SK-N-DZ (cell line): ENCODE data around the gene GALNT4. TPM values are rescaled to one million over a fixed set of nuclear protein-coding genes. Genes with fewer than 3 reads are reported as not detected.

Experiments
- DNase-seq: peaks from one replicate; pipeline ENCODE4 v3.0.0-alpha.2; 2015; ENCODE audit warnings: low spot score
- polyA plus RNA-seq, 2 experiments: library from polyadenylated mRNA; depleted of rRNA; stranded (reverse); fragments of >200 nt; gene quantifications; 2 replicates each; pipeline ENCODE4 v1.2.3, GENCODE V29; 2014

GALNT4 gene
- 0.12 and 2.4 TPM in 2 replicates for polyA plus RNA-seq (2014; cell fraction: cytosol; rRNA removed)
- 1.7 and 2.6 TPM in 2 replicates for polyA plus RNA-seq (2014; cell fraction: nucleus; rRNA removed)

DNA sequence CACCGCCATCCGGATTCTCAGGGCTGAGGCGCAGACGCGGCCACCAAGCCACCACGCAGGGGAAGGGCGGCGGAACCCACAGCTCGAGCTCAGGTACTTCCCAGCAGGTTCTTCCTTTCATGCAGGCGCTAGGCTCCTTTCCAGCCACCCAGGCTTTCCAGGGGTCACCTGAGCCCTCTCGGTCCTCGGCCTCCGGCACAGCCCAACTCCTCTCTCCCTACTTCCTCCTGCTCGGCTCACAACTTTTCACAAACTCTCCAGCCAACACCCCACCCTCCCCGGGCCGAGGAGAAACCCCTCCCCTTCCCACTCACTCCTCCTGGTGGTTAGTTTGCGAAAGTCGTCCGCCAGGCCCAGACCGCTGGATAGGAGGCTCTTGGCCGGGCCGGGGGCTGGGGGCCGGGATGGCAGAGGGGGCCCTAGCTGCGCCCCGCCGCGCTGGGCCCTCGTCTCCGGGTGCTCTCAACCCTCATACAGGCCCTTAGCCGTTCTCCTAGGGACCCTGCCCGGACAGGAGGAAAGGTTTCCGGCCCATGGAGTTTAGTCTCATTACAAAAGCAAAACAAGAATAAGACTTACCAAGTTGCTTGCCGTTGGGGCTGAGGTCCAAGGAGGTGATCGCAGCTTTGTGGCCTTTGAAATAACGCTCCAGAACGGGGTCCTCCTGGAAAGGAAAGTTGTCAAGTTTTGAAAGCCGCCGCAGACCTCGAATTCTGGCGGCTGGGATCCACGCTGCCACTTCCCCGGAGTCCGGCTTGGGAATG, at the start of gene GALNT4:
TSS of gene GALNT4 (minus strand) at position 256 of the 764 bp plus-strand sequence. CDS start at position 9, 247 bp downstream.
- peak; percentile 64 for DNase-seq

DNA sequence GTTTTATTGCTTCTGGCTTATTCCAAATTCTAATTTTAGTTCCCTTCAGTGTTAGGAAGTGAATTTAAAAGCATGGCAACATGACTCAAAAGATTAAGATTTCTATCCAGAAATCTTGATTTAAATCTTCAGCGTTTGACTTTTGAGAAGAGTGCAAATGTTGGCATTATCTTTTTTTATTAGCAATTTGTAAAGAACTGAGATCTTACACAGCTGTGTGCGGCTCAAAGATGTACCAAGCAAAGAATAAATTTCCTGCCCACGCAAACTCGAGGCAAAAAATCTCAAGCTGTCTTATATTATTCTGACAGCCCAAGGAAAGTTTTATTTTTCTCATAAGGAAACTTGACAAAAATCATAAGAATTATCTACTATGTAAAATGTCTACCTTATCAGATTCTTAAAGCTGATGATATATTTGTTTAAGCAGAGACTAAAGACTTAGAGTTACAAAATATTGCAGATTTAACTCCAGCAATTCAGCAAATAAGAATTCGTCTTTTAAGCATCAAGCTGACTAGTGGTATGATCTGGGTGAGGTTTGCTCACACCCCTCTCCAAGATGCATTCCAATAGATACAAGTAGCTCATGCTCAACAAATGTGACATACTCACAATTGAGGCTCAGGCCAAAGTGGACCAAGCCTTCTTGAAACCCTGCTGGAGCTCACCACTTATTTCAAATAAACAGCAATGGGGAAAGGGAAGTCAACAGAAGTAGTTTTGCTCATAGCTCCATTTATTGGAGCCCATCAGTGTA, 48.6 kb upstream of the GALNT4 start:
- DNase-seq = no peak

DNA sequence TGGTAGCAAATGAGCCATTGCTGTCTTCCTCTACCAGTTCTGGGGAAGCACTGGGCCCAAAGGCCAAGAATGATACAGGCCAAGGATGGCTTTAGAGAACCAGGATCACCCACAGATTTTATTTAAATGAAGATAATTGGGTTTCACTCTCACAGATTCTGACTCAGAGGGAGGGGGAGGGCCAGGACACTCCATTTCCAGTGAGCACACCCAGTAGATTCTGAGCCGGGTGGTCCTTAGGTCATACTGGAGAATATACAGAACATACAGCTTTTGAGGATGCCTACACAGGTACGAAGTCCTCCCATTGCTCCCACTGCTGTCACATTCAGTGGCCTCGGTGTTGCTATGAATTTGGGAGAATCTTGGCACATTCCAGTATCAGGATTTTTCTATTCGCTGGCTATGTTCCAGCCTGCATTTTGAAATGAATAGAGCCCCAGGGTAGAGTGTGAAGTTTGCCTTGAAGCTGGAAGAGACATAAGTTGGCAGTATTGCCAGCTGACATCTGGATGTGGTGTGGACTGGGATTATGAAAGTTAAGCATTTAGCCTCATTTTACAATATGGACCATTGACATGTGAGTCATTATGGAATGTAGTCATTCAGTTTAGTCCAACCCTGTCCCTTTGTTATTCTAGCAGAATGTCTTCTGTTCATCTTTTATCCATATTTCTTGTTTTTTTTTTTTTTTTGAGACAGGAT, 47.0 kb upstream of the GALNT4 start:
- no peak for DNase-seq

DNA sequence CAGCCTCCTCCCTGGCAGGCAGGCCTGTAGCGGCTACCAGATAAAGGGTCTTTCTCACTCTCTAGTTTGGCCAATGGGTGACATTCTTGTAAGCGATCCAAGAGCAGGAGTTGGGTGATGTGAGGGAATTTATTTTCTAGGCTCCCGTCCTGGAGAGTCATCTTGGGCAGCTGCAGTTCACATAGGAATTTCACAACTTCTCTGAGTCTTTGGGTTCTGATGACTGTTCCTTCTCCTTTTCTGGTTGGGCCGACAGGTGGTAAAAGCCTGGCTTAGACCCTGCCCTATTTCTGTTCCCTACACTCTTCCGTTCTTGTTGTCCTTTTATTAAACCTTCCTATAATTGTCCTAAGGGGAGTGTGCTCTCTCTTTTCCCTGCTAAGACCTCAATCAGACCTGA, 43.9 kb upstream of the GALNT4 start:
- no peak for DNase-seq

DNA sequence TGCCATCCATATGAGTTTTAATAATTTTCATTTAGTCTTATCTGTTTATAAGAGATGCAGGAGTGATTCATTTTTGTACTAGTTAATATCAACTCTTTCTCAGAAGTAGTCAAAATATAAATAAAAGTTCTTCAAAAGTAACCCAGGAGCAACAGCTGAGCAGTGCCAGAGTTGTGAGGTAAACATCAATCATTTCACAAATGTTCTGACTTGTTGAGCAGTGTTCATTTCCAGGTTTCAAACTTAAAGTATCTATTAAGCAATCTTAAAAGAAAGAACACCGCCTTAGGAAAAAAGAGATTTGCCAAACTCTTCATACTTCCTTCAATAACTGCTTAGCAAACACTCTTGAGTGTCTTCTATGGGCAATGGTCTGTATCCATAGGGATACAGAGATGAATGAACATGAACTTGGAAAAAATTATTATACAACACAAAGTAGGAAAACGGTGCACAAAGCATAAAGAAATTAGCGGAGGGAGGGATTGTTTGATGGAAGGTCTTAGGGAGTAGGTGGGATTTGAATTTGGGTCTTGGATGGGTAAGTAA, 43.2 kb upstream of the GALNT4 start:
- no peak for DNase-seq

DNA sequence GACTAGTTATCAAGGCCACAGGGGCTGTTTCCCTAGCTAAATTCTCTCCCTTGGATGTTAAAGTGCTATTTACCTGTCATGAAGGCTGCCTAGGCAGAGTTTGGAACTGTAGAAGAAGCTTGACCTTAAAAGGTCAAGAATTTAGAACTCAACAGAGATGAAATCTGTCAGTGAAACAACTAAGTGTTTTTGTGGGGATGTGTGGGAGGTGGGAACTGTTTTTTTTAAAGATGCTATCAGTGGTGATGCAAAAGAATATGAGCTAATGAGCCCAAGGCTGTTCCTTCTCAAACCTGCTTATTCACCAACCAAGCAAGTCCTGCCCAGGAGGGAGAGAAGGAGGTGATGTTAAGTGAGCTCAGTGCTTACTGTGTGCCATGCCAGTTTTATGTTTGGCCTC, 42.0 kb upstream of the GALNT4 start:
- peak; percentile 80 for DNase-seq

DNA sequence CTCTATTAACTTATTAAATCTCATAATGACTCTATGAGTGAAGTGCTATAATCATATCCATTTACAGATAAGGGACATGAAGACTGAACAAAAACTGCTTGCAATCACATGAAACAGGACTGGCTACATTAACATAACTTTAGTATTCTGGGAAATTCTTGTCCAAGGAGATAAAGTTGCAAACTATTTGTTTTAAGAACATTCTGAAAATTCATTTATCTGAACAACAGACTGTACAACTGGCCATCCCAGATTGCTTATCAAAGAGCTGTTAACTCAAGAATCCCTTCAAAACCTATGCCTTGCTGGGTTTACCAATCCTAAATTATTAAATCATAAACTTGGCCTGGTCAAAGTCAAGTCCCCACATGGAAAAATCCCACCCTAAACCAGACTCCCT, 40.4 kb upstream of the GALNT4 start:
- DNase-seq = no peak

DNA sequence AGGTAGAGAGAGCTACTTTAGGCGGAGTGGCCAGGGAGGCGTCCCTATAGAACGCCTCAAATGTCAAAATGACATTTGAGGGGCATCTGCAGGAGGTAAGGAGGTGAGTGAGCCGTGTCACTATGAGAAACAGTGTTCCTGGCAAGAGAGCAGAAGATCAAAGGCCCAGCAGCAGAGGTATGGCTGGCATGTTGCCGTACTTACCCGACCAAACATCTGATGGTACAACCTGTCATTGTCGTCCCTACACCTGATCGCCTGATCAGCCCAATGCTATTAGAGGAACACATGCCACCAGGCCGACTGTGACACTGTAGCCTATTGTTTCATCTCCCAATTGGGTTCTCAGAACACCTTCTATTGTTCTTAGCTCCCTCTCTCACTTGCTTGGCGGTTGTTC, 35.2 kb upstream of the GALNT4 start:
- no peak for DNase-seq

DNA sequence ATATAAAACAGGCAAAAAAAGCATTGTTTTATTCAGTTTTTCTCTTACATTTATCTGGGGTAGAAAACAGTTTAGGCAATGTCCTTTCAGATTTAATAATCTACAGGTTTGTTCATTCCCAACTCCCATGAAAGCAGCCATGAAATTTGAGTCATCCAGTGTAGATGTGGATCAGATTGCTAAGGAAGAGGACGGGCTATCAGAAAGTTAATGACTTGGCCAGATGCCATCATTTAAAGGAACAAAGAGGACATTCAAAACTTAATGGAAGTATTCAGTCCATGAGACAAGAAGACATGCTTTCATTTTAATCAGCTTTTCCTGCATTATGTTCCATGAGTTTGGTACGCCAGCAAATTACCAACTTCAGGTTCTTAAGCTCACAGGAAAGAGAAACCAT, 32.4 kb upstream of the GALNT4 start:
- no peak for DNase-seq

DNA sequence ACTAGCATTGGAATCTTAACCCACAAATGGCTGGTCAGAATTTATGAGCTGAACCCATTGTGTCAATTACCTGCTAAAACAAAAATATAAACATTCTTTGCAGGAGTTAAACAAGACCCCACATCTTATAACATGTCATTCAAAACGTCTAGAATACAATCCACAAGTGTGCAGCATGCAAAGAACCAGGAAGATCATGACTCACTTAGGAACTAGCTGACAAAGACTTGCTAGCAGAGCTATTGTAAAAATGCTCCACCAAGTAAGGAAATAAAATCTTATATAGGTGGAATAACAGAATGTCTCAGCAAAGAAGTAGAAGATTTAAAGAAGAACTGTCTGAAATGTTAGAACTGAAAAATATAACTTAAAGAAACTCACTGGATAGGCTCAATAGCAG, 27.8 kb upstream of the GALNT4 start:
- DNase-seq = no peak

DNA sequence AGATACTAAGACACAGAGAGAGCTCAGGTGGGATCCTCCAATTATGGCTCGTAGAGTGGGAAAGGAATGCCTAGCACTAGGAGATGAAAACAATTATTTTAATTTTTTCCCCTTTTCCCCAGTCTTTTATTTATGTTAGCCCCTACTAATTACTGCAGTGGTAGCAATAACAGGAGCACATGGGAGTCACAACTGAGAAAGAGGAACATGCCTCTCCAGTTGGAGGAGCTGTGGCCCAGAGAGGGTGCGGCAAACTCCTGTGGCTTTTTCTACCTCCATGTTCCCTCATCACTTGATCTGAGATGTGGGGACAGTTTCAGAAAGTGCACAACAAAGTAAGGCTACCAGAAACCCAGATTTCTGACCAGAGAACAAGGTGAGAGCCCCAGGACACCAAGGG, 27.2 kb upstream of the GALNT4 start:
- DNase-seq = no peak

DNA sequence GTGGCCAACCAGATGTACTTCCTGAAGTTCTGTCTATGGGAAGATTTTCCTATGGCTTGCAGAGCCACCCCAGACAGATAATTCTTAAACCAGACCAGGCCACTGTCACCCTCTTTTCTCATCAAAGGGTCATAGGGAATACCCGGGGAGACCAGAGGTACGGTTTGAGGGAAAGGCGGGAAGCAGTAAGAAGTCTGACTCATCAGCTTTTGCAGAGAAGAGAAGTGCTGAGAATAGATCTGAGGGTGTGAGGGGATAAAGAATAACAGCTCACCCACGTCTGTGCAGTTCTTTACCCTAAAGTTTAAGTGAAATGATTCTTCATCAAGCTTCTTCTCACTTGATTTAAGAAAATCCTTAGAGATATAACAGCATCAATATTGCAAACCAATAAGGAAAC, 22.5 kb upstream of the GALNT4 start:
- DNase-seq = no peak

DNA sequence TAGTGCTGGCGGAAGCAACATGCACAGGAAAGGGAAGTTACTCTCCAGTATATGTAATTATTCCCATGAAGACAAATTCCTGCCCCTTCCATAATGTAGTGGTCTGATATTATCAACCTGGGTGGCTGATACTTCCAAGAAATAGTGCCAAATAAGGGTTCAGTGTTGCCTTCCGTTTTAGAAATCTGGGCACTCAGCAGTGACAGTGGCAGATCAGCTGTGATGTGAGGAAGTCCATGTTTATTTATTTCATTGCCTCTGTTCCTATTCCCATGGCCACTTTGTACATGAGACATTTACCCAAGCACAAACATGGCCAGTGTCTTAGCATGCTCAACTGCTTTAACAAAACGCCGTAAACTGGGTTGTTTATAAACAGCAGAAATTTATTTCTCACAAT, 21.6 kb upstream of the GALNT4 start:
- DNase-seq = no peak

DNA sequence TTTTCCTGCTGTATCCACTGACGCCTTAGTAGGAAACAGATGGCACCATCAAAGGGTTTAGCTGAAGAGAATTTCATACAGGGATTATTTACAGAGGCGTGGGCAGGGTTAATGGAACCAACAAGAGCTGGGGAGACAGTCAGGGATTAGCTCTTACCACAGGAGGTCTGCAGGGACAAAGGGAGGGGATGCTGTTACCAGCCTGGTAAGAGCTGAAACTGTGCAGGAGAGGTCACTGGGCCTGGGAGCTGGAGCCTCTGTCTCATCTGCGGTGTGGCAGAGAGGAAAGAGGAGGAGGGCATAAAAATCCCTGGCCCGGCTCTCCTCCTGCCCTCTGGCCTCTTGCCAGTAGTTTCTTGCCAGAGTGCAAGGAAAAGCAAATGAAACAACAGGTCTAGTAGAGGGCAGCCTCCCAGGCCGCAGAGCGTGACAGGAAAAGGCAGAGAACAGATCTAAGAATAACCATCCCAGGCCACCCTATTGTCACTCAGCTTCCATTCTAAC, 20.1 kb upstream of the GALNT4 start:
- no peak for DNase-seq

DNA sequence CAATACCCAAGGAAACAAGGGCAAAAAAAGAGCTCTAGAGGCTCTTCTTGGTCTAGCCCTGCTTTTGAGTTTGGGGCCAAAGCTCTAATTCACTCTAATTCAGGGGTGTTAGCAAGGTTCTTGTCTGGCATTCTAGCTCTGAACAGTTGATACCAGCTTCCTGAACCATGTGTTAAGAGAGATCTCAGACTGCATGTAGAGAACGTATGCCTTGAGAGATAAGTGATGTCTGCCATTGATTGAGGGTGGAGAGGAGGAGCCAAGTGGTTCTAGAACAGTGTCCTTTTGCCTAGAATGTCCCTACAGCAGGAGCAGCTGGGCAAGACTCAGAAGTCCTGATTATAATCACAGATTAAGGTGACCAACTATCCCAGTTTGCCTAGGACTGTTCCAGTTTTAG, 19.4 kb upstream of the GALNT4 start:
- DNase-seq = no peak

DNA sequence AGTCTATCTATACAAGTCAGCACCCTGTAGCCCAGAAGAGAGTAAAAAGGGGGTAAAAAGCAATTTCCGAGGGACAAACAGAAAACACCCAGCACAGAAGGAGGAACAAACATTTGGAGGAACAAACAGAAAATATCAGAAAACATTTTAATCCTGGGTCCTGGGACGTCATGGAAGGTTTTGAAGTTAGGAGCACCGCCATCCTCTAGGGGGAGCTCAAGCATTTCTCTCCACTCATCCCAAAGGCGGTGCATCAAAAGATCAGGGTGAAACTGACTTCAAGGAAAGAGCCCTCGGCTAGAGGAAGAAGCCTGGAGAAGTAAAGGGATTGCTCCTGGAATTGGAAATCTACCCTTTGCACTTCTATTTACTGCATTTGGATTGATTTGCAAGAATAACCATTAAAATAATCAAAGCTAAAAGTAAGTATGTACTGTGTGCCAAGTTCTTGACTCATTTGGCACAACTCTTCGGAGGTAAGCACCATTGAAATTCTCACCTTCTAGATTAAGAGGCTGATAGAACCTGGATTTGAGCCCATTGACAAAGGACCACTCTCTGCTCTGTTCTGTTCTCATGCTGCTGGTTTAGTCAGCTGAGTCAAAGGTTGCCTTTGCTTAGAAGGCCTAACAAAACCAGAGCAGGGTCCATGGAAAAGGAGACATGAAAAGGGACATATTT, 18.5 kb upstream of the GALNT4 start:
- DNase-seq = peak; percentile 82

DNA sequence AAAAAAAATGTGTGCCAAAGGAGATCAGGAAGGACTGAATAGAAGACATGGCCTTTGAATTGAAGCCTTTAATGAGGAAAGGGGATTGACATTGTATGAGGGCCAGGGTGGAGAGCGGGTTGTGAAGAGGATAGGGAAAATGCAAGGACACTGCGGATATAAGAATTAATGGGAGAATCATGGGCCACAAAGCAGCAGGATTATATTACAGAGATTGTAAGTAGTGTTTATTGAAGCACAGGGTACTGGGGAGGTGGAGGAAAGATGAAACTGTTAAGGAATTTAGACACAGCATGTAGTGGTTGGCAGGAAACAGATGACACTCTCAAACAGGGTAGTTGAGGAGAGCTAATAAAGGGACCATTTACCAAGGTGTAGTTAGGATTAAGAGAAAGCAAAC, 17.6 kb upstream of the GALNT4 start:
- DNase-seq = no peak

DNA sequence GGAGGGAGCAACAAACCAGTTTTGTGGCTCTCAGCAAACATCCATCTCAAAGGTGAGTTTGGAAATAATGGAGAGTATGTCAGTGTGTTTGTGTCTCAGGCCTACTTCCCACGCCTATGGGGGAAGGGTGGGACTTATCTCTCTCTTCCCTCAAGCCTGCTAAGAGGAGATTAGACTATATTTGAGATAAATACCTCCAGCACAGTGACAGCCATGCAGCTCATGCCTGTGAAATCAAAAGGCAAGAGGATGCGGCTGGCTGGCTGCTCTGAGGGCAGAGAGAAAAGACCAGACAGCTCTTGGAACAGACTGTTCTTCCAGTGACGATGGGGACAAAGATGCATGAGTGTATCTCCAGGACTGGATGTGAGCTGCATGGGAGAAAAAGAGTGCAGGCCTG, 16.0 kb upstream of the GALNT4 start:
- no peak for DNase-seq

DNA sequence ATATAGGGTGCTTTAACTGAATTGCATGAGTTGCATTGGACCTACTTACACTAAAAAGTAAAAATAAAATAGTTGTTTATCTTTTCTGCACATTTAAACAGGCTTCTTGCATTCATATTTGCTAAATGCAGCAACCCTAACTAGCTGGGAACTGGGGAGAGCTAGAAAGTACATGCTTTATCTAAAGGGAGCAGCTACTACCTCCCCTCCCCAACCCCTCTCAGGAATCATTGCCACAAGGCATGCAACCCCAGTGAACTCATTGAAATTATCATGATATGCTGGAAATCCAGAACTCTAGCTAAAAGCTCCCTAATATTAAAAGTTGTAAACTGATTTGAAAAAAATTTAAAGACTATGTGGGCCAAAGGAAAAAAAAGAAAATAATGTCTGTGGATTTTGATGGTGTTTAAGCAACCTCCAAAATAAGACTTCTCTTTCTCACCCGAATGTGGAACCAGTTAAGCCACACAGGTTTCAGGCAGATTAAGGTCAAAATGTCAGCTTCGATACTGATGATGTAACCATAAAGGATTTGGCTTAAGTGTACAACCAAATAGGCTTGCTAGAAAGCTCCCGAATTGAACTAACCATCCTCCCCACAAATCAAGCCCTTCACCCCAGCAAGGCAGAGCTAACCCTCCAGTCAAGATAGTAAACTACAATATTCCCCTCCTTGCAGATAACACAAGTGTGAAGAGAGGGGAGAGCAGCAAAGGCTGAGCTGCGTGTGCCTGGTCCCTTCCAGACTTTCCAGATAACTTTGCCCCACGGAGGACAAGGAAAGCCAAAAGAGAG, 15.0 kb upstream of the GALNT4 start:
- DNase-seq = no peak

DNA sequence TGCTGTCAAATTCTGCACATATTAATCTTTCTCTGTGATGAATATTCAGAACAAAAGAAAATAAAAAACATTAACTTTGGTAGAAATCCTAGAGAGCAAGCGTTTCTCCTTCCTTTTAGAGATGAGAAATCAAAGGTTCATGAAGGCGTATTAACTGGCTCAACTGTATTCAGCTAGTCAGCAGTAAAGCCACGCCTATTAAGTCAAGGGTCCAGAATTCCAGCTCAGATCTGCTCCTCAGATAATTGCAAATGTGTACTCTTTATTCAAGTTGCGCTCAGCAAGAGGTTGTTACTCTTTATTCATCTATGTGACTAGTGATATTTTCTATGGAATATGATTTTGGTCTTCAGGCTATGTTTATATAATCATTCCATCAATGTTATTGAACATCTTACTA, 14.3 kb upstream of the GALNT4 start:
- no peak for DNase-seq
